ENCODE results near the gene ESCO1. TPM values are rescaled to one million over a fixed set of nuclear protein-coding genes. Genes with fewer than 3 reads are reported as not detected.

The ESCO1 gene
- total RNA-seq, 2 experiments from 2014 or later, result 14.3 to 16.7 TPM

- Mint-ChIP-seq H3K4me1 (ENCODE audit: low read depth) (no peaks in the 10 kb centered on the region), H3K9me3 (peaks cover 3% of the 10 kb centered on the region), H3K27me3 (ENCODE audit: low read depth) (no peaks in the 10 kb centered on the region), H3K4me3 (no peak overlapping the region), H3K27ac (no peak overlapping the region), H3K36me3 (ENCODE audit: low read depth) (peaks cover 18% of the 10 kb centered on the region)
- CTCF ChIA-PET, result no interaction called here
- intact Hi-C loops (cut with micrococcal nuclease), result no loop called here
- DNase-seq, result no peak
Measured at GRCh38 chr18:21509062-21509461, 91.4 kb downstream of the ESCO1 start.

GRCh38 chr18:21507913-21508701, 92.4 kb downstream of the ESCO1 start:
- DNase-seq, result no peak
- Mint-ChIP-seq H3K36me3 (ENCODE audit: low read depth) (peaks cover 9% of the 10 kb centered on the region), H3K4me1 (ENCODE audit: low read depth) (no peaks in the 10 kb centered on the region), H3K27me3 (ENCODE audit: low read depth) (no peaks in the 10 kb centered on the region), H3K27ac (no peak overlapping the region), H3K4me3 (no peak overlapping the region), H3K9me3 (peaks cover 3% of the 10 kb centered on the region)
- CTCF ChIA-PET, result interaction anchor here (0.7 kb wide), 1 partner anchor 313 kb away, joined by 4 read pairs; no protein-coding TSS in a partner anchor
- intact Hi-C loops (cut with micrococcal nuclease), result no loop called here

GRCh38 chr18:21502661-21503060, 97.8 kb downstream of the ESCO1 start:
- DNase-seq, result no peak
- Mint-ChIP-seq H3K9me3 (no peaks in the 10 kb centered on the region), H3K36me3 (ENCODE audit: low read depth) (no peaks in the 10 kb centered on the region), H3K4me3 (no peak overlapping the region), H3K27ac (no peak overlapping the region), H3K4me1 (ENCODE audit: low read depth) (no peaks in the 10 kb centered on the region), H3K27me3 (ENCODE audit: low read depth) (no peaks in the 10 kb centered on the region)
- CTCF ChIA-PET, result no interaction called here
- intact Hi-C loops (cut with micrococcal nuclease), result no loop called here

GRCh38 chr18:21499997-21500396, 100.5 kb downstream of the ESCO1 start:
- DNase-seq, result no peak
- H3K27ac Mint-ChIP-seq, result no peak overlapping the region
- no peaks in the 10 kb centered on the region for H3K9me3 Mint-ChIP-seq
- no peaks in the 10 kb centered on the region for H3K27me3 Mint-ChIP-seq (ENCODE audit: low read depth)
- H3K4me1 Mint-ChIP-seq (ENCODE audit: low read depth), result no peaks in the 10 kb centered on the region
- H3K4me3 Mint-ChIP-seq, result no peak overlapping the region
- intact Hi-C loops (cut with micrococcal nuclease), result no loop called here
- no peaks in the 10 kb centered on the region for H3K36me3 Mint-ChIP-seq (ENCODE audit: low read depth)
- CTCF ChIA-PET, result no interaction called here

GRCh38 chr18:21496277-21496835, 104.1 kb downstream of the ESCO1 start:
- no peaks in the 10 kb centered on the region for H3K4me1 Mint-ChIP-seq (ENCODE audit: low read depth)
- H3K4me3 Mint-ChIP-seq, result no peak overlapping the region
- no peaks in the 10 kb centered on the region for H3K27me3 Mint-ChIP-seq (ENCODE audit: low read depth)
- H3K27ac Mint-ChIP-seq, result no peak overlapping the region
- H3K36me3 Mint-ChIP-seq (ENCODE audit: low read depth), result no peaks in the 10 kb centered on the region
- CTCF ChIA-PET, result interaction anchor here (2.0 kb wide), 1 partner anchor 10 kb away, joined by 4 read pairs; no protein-coding TSS in a partner anchor
- H3K9me3 Mint-ChIP-seq, result no peaks in the 10 kb centered on the region
- DNase-seq, result no peak
- intact Hi-C loops (cut with micrococcal nuclease), result no loop called here

- Mint-ChIP-seq H3K27me3 (ENCODE audit: low read depth) (peaks cover 2% of the 10 kb centered on the region), H3K9me3 (no peaks in the 10 kb centered on the region), H3K4me1 (ENCODE audit: low read depth) (no peaks in the 10 kb centered on the region), H3K27ac (no peak overlapping the region), H3K4me3 (no peak overlapping the region), H3K36me3 (ENCODE audit: low read depth) (no peaks in the 10 kb centered on the region)
- CTCF ChIA-PET, result no interaction called here
- DNase-seq, result no peak
- intact Hi-C loops (cut with micrococcal nuclease), result no loop called here
Measured at GRCh38 chr18:21490748-21491147, 109.8 kb downstream of the ESCO1 start.

GRCh38 chr18:21489919-21490495, 110.5 kb downstream of the ESCO1 start:
- DNase-seq, result no peak
- no peaks in the 10 kb centered on the region for H3K9me3 Mint-ChIP-seq
- H3K27me3 Mint-ChIP-seq (ENCODE audit: low read depth), result peaks cover 6% of the 10 kb centered on the region
- CTCF ChIA-PET, result interaction anchor here (0.6 to 2.1 kb wide), 6 partner anchors 8 to 363 kb away, joined by 3 to 5 read pairs (median 4); no protein-coding TSS in a partner anchor
- H3K27ac Mint-ChIP-seq, result no peak overlapping the region
- H3K4me1 Mint-ChIP-seq (ENCODE audit: low read depth), result no peaks in the 10 kb centered on the region
- intact Hi-C loops (cut with micrococcal nuclease), result loop anchor here (1.0 to 5.0 kb wide), 4 partner anchors 109 to 466 kb away; partner anchors contain the start of gene MIB1
- no peaks in the 10 kb centered on the region for H3K36me3 Mint-ChIP-seq (ENCODE audit: low read depth)
- no peak overlapping the region for H3K4me3 Mint-ChIP-seq

GRCh38 chr18:21489119-21489750, 111.3 kb downstream of the ESCO1 start:
- intact Hi-C loops (cut with micrococcal nuclease), result loop anchor here (1.0 to 5.0 kb wide), 4 partner anchors 110 to 467 kb away; partner anchors contain the start of gene MIB1
- Mint-ChIP-seq H3K4me1 (ENCODE audit: low read depth) (no peaks in the 10 kb centered on the region), H3K27me3 (ENCODE audit: low read depth) (peaks cover 6% of the 10 kb centered on the region), H3K36me3 (ENCODE audit: low read depth) (no peaks in the 10 kb centered on the region), H3K4me3 (no peak overlapping the region), H3K27ac (no peak overlapping the region), H3K9me3 (no peaks in the 10 kb centered on the region)
- peak; percentile 52 for DNase-seq
- CTCF ChIA-PET, result interaction anchor here (0.6 to 2.1 kb wide), 8 partner anchors 9 to 466 kb away, joined by 3 to 5 read pairs (median 4); no protein-coding TSS in a partner anchor

- H3K9me3 Mint-ChIP-seq, result no peaks in the 10 kb centered on the region
- no peak for DNase-seq
- H3K27ac Mint-ChIP-seq, result no peak overlapping the region
- H3K27me3 Mint-ChIP-seq (ENCODE audit: low read depth), result peaks cover 10% of the 10 kb centered on the region
- H3K4me3 Mint-ChIP-seq, result no peak overlapping the region
- CTCF ChIA-PET, result interaction anchor here (0.8 to 1.0 kb wide), 3 partner anchors 10 to 1040 kb away, joined by 3 to 4 read pairs (median 4); no protein-coding TSS in a partner anchor
- intact Hi-C loops (cut with micrococcal nuclease), result loop anchor here (5.0 kb wide), 1 partner anchor 255 kb away; the partner anchor contains the start of gene MIB1
- H3K36me3 Mint-ChIP-seq (ENCODE audit: low read depth), result no peaks in the 10 kb centered on the region
- H3K4me1 Mint-ChIP-seq (ENCODE audit: low read depth), result no peaks in the 10 kb centered on the region
Measured at GRCh38 chr18:21486905-21487437, 113.5 kb downstream of the ESCO1 start.

GRCh38 chr18:21484851-21485636, 115.5 kb downstream of the ESCO1 start:
- H3K9me3 Mint-ChIP-seq, result no peaks in the 10 kb centered on the region
- H3K4me3 Mint-ChIP-seq, result no peak overlapping the region
- no peaks in the 10 kb centered on the region for H3K36me3 Mint-ChIP-seq (ENCODE audit: low read depth)
- intact Hi-C loops (cut with micrococcal nuclease), result loop anchor here (5.0 kb wide), 1 partner anchor 257 kb away; the partner anchor contains the start of gene MIB1
- CTCF ChIA-PET, result interaction anchor here (0.6 to 1.1 kb wide), 2 partner anchors 50 to 62 kb away, joined by 3 to 5 read pairs; no protein-coding TSS in a partner anchor
- no peaks in the 10 kb centered on the region for H3K4me1 Mint-ChIP-seq (ENCODE audit: low read depth)
- H3K27ac Mint-ChIP-seq, result no peak overlapping the region
- DNase-seq, result no peak
- peaks cover 16% of the 10 kb centered on the region for H3K27me3 Mint-ChIP-seq (ENCODE audit: low read depth)

- Mint-ChIP-seq H3K27ac (no peak overlapping the region), H3K4me1 (ENCODE audit: low read depth) (no peaks in the 10 kb centered on the region), H3K9me3 (no peaks in the 10 kb centered on the region), H3K27me3 (ENCODE audit: low read depth) (peaks cover 16% of the 10 kb centered on the region), H3K4me3 (no peak overlapping the region), H3K36me3 (ENCODE audit: low read depth) (no peaks in the 10 kb centered on the region)
- CTCF ChIA-PET, result no interaction called here
- no peak for DNase-seq
- intact Hi-C loops (cut with micrococcal nuclease), result no loop called here
Measured at GRCh38 chr18:21483051-21483450, 117.5 kb downstream of the ESCO1 start.
